UCSD-AML1 (cell line): ENCODE measurements around the gene KCNAB2.
"Not testable (repeated sequence)": the region's sequence is repeated elsewhere in the genome, so short reads cannot be mapped to it uniquely, and the experiment has no call there.

Source experiments
- DNase-seq: peaks from one replicate; lab custom pipeline; 2025; ENCODE audit not compliant: unreplicated experiment; lab: John Stamatoyannopoulos, UW

KCNAB2 gene

DNA sequence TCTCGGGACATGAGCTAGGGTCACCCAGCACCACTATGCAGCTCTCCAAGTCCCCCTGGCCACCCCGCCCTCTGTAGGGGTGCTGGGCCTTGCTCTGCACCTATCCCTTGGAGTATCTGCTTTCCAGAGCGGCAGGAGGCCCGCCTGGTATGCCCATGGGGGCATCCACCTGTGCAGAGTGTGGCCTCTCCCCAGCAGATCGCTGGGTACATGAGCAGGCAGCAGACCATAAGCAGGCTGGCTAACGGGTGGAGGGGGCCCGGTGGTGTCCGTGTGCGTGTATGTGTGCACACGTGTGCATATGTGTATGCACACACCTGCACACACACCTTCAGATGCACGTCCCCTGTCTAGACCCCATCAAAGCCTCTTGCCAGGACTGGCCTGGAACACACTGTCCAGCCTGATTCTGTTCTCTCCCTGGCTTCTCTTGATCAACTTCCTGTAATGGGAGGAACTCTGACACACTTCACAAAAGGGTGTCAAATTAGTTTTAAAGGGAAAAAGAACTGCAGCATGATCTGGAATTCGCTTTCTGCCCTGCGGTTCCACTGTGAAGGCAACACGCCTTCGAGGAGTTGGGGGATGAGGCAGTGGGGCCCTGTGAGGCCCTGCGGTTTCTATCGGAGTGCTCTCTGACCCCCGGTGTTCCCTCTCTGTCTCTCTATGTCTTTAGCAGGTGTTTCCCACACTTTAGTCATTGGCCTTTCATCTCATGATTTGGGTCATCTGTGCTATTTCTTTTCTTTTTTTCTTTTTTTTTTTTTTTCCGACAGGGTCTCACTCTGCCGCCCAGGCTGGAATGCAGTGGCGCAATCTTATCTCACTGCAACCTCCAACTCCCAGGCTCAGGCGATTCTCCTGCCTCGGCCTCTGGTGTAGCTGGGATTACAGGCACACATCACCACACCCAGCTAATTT, 36.3 kb upstream of the KCNAB2 start:
- no peak for DNase-seq

DNA sequence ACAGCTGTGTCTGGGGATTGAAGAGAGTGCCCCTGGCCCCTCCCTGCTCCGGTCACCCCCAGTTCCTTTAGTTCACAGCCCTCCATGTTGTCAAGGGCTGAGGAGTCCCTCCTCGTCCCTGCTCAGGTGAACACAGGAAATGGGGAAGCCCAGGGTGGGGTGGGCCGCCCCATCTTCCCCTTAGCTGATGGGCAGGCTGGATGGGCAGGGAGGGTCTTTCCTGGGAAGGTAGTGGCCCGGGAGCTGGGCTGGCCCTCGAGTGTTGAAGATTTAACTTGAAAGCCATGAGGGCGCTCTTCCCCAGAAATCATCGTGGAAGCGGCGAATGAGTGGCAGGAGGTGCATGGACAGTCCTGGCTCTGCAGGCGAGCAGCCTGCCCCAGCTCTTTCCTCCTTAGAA, 35.1 kb upstream of the KCNAB2 start:
- no peak for DNase-seq

DNA sequence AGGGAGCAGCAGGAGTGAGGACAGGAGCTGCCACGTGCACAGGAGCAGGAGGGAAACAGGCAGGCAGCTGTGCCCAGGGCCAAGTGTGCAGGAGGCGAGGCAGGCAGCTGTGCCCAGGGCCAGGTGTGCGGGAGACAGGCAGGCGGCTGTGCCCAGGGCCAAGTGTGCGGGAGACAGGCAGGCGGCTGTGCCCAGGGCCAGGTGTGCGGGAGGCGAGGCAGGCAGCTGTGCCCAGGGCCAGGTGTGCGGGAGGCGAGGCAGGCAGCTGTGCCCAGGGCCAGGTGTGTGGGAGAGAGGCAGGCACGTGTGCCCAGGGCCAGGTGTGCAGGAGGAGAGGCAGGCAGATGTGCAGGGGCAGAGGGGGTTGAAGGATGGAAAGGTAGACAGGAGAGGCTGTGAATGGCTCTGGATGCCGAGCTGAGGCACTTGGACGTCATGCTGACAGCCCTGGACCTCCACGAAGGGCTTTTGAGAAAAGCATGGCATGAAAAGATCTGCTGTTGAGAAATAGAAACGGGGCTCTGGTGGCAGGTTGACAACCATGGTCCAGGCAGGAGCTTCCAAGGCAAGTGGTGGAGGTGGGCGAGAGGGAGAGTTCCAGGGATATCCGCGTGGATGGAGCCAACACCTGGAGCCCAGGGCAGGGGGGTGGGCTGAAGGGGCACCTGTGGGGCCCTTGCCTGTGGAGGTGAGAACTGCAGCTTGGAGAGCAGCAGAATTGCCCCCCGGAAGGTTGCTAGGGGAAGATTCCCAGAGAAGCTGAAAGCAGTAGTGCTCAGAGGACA, 34.3 kb upstream of the KCNAB2 start:
- no peak for DNase-seq

DNA sequence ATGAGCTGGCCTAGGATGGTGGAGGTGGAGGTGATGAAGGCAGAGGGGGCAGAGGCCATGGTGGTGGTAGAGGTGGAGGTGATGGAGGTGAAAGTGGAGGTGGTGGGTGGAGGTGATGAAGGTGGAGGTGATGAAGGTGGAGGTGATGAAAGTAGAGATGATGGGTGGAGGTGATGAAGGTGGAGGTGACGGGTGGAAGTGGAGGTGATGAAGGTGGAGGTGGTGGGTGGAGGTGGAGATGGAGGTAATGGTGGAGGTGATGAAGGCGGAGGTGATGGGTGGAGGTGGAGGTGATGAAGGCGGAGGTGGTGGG, 33.8 kb upstream of the KCNAB2 start:
- no peak for DNase-seq

DNA sequence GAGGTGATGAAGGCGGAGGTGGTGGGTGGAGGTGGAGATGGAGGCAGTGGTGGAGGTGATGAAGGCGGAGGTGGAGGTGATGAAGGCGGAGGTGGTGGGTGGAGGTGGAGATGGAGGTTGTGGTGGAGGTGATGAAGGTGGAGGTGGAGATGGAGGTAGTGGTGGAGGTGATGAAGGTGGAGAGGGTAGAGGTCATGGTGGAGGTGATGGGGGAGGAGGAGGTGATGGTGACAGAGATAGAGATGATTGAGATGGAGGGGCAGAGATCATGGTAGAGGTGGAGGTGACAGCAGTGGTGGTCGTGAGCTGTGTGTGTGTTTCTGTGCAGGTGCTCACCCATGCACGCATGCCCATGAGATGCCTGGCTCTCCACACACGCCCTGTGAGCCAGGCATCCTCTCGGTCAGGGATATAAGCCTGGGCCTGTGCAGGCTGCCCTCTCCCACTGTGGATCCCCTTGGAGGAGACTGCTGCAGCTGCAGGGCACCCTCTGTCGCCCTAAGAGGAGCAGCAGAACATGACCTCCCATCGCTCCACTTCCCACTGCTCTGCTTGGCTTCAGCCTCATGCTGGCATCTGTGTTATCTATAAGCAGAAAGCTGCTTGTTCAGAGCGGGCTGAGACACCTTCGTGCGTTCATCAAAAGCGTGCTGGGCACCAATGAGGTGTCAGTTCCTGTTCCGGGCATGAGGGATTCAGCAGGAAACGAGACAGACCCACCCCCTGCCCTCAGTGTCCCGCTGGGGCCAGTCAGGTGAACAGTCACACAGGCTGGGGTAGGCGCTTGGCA, 33.0 kb upstream of the KCNAB2 start:
- no peak for DNase-seq

DNA sequence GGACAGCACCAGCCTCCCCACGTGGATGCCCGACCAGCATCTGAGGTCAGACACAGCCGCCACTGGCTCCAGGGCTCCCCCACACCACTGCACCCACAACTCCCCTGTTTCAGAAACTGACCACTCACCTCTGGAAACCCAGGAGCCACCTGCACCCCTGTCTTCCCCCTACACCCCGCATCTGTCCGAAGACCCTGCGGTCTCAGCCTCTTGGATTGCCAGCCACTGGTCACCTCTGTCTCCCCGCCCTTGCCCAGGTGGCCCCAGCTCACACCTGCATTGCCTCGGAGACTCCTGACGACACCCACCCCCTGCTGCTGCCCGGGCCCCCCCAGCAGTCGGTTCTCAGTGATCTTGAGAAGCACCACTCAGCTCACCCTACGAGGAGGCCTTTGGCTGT, 32.2 kb upstream of the KCNAB2 start:
- DNase-seq: no peak

DNA sequence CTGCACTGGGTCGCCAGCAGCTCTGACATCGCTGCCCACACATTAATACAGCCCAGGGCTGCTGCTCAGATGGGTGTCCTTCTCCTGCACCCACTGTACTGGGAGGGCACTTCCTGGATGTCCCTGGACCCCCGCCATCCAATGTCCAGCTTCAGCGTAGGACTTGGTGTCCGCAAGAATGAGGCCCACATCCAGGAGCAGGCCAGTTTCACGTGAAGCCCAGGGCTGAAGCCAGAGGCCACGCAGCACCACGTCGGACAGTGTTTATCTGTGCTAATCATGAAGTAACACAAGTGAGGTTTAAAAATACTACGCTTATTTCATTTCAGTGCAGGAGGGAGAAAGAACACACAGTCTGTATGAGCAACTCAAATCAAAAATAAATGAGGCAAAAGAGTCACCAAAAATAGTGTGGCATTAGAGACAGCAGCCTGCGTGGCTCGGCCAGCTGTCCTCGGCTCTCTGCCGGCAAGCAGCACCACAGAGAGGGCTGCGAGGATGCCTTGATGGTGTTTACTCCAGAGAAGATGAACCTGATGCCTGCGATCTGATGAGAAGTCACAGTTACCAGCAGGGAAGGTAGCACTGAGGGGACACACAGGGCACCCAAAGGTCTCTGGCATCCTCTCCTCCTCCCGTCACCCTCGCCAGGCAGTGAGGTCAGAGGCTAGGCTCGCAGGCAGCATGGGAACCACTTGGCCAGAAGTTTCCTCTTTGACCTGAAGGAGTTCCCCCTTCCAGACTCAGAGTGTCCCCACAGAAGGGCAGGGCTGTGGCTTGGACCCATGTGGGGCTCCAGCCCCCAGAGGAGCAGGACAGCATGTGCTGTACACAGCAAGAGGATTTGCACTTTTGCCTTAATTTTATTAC, 31.3 kb upstream of the KCNAB2 start:
- DNase-seq: no peak

DNA sequence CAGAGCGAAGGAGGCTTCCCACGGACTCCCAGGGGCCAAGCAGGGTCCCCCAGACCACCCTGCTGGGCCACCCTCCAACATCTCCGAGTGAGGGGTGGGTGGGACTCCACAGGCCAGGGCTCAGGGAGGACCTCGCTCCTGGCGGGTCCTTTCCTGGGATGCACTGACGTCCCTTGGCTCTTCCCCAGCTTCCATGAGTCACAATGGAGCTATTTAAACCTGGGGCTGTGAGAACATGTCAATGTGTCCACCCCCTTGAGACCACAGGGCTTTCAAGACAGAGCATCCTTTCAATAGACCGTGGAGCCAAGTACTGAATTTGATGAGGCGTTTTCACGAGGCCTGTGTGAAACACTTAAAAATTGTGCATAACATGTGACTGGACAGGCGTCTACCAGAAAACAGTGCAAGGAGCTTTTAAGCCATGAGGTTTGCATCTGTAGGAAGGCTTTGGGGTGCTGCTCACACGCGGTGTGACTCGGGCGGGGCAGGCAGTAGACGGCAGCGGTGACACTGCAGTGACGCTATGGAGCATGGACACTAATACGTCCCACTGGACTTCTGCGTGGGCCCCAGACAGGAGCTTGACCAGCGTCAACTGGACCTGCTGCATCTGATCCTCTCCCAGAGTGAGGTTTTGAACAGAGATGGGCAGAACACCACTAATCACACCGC, 29.4 kb upstream of the KCNAB2 start:
- DNase-seq: no peak

DNA sequence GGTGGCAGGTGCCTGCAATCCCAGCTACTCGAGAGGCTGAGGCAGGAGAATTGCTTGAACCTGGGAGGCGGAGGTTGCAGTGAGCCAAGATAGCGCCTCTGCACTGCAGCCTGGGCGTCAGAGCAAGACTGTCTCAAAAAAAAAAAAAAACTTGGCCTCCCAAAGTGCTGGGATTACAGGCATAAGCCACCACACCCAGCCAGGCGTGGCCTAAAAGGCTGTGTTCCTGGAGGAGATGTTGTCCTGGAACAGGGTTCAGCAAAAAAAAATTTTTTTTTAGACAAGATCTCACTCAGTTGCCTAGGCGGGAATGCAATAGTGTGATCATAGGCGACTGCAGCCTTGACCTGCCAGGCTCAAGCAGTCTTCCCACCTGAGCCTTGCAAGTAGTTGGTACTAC, 28.0 kb upstream of the KCNAB2 start:
- not testable (repeated sequence) for DNase-seq

DNA sequence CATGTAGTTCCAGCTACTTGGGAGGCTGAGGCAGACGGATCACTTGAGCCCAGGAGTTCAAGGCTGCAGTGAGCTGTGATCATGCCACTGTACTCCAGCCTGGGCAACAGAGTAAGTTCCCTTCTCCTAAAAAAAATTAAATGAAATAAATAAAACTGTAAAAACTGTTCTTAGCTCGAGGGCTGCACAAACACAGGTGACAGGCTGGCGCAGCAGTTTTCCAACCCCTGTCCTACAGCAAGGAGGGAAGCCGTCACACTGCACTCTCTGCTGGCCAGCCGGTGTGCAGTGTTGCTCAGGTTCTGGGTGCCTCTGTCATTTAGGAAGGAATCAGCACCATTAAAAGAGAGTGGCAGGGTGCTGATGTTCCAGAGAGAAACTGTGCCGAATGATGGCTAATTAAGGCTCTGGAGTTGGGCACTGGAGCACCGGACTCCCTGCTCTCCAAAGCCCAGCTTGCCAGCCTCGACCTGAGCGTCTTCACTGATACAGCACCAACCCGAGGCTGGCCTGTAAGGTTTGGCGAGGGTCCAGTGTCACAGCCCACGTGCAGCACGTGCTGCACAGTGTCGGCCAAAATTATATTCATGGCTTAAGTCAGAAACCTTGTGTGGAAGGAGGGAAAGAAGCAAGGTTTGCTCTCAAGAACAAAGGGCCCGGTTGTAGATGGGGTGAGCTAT, 26.4 kb upstream of the KCNAB2 start:
- no peak for DNase-seq

DNA sequence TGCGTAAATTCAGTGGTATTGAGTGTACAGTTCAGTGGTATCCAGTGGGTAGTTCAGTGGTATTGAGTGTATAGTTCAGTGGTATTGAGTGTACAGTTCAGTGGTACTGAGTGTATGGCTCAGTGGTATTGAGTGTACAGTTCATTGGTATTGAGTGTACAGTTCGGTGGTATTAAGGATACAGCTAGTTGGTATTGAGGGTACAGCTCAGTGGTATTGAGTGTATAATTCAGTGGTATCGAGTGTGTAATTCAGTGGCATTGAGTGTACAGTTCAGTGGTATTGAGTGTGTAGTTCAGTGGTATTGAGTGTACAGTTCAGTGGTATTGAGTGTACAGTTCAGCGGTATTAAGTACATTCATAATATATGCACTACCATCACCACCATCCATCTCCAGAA, 23.5 kb upstream of the KCNAB2 start:
- DNase-seq: no peak

DNA sequence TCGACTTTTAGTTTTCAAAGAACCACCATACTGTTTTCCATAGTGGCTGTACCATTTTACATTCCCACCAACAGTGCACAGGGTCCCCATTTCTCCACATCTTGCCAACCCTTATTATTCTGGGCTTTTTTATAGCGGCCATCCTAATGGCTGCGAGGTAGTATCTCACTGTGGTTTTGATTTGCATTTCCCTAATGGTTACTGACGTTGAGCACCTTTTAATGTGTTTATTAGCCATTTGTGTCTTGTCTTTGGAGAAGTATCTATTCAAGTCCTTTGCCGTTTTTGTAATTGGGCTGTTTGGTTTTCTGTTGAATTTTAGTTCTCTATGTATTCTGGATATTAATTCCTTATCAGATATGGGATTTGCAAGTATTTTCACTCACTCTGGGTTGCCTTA, 22.3 kb upstream of the KCNAB2 start:
- DNase-seq: no peak

DNA sequence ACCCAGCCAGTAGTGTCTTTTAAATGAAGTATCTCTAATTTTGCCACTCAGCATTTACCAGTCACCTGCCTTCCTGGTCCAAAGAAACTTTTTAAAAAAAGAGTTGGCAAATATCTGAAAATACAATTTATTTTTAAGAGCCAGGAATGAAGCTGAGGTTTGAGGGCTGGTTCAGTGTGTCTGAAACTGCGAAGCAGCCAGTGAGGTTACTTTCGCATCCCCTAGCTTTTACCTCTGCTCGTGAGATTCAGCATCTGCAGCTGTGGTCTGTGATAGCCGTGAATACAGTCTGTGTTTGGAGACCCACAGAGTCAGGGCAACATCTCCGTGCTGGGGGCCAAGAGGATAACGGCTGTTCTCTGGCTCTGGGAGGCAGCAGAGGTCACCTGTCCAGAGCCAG, 21.3 kb upstream of the KCNAB2 start:
- DNase-seq: no peak

DNA sequence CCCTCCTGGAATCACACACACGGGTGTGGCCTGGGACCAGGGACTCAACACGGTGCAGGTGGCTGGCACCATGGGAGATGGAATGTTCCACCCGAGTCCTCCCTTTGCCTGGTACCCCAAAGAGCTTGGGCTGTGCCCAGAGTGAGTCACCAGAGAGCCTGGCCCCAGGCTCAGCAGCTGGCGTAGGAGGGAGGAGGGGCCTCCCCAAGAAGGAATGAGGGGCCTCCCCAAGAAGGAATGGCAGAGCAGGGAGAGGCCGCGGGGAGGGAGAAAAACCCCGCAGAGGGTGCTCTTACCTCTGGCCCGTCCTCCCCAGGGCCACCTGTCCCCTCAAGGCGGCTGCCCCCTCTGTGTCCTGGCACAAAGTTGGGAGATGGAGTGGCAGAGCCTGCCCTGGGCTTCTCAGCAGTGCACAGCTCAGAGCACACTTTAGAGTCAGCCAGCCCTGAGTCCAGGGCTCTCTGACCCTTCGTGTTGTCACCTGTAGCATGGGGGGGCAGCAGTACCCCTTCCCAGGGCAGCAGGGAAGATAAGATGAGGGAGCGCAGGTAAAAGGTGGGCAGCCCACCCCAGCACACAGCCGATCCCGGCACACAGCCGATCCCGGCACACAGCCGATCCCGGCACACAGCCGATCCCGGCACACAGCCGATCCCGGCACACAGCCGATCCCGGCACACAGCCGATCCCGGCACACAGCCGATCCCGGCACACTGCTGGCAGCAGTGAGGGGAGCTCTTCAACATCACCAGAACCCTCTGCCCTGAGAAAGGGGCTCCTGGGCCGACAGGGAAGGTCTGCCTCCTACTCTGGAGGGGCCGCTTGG, 20.2 kb upstream of the KCNAB2 start:
- DNase-seq: no peak

DNA sequence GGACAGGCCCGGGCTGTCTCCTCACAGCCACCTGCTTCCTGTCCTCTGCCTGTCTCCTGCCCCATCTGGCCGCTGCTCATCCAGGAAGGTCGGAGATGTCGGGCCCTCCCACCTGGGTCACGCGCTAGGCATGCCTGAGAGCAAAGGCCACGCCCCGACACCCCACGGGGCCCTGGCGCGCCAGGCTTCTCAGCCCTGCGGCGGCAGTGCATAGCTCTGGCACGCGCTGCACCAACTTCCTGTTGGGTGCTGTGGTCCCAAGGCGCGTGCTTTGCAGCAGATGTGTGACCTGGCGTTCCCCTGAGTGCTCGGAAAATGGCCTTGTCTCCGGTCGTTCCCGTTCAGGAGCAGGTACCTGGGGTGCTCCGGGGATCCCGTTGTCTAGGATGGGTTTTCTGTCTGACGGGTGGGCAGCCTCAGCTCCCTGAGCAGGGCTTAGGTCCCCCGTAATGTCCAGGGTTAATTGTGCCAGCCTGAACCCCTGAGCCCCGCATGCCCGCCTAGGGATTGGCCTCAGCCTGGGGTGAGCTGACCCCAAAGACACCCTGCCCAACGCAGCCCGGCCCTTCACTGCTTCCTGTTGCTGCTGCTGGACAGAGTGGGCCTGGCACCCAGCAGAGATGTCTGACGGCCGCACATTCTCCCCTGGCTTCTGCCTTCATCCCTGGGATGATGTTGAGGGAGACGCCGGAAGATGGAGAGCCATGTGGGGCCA, 19.4 kb upstream of the KCNAB2 start:
- peak; percentile 88 for DNase-seq

DNA sequence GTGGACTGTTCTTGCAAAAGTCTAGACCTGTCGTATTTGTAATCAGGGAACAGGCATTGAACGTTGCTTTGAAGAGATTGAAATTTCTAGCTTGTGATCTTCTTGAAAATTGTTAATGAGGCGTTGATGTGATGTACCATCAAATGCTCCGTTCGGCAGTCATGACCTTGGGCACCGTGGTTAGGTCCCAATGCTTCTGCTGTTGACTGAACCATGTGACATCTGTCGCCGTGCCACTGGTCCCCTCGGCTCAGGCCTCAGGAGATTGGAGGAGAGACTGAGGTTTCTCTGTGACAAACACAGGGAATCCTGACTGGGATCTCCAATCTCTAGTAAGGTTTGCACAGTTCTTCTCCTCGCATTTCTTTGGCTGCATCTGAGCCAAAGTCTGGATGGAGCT, 18.1 kb upstream of the KCNAB2 start:
- no peak for DNase-seq

DNA sequence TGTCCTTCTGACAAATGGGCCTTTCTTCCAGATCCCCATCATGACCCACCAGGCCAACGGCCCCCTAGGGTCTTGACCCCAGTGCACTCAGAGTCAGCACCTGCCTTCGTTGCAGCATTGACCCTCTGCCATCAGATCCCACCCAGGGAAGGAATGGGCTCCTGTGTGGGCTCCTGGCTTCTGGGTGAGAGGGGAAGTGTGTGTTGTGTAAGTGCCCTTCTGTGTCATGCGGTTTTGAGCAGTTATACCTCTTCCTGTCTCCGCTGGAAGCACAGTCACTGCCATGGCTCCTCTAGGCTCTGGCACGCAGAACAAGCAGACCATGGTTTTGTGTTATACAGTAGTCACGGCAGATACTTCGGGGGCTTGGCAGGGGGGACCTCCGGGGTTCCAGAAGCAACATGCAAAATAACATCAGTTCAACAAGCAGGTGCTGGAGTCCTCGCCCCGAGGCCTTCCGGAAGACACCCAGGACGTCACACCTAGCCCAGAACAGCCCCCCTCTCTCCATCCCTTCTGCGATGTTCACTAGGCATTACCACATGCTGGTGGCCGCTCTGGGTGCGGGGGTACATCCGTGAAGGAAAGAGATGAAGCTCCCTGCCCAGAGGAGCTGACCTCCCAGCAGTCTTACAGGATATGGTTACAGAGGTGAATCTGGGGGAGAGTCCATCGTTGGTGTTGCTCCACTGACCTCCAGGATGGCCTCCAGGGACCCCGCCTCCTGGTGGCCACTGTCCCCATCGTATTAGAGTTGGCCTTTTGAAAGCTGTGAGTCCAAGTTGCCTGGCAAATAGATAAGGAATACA, 17.4 kb upstream of the KCNAB2 start:
- DNase-seq: peak; percentile 74
